ENCODE results near the gene BAIAP2L2.

Gene BAIAP2L2

GRCh38 chr22:38086942-38087341 is 23.5 kb downstream of the BAIAP2L2 start:
- no peak for TF ChIP-seq REST (IDR thresholded peaks at IDR 0.05; ENCODE audit: low read depth)
- no peak for TF ChIP-seq EP300 (IDR thresholded peaks at IDR 0.05; ENCODE audit: borderline replicate concordance)
- no peak for TF ChIP-seq CREB1 (IDR thresholded peaks at IDR 0.05; ENCODE audit: low read depth)
- no peak for TF ChIP-seq RAD21 (IDR thresholded peaks at IDR 0.05; ENCODE audit: low read depth)
- TF ChIP-seq TCF12 (IDR thresholded peaks at IDR 0.05; ENCODE audit: low read depth) = no peak
- TF ChIP-seq TAF1 (IDR thresholded peaks at IDR 0.05; ENCODE audit: low read depth) = no peak
- no peak for TF ChIP-seq TEAD4 (IDR thresholded peaks at IDR 0.05)
- no peak for TF ChIP-seq EGR1 (IDR thresholded peaks at IDR 0.05)
- no peak for TF ChIP-seq ZBTB7A (IDR thresholded peaks at IDR 0.05; ENCODE audit: low read depth)

GRCh38 chr22:38086001-38086845 is 24.3 kb downstream of the BAIAP2L2 start:
- TF ChIP-seq RAD21 (IDR thresholded peaks at IDR 0.05; ENCODE audit: low read depth) (no peak), MAX (IDR thresholded peaks at IDR 0.05) (no peak)

- no peak for TF ChIP-seq YY1 (IDR thresholded peaks at IDR 0.05; ENCODE audit: low read depth)
Observed at GRCh38 chr22:38085501-38085900, 25.0 kb downstream of the BAIAP2L2 start.

- TF ChIP-seq CREB1 (IDR thresholded peaks at IDR 0.05; ENCODE audit: low read depth) (no peak), EGR1 (IDR thresholded peaks at IDR 0.05) (no peak), FOXM1 (IDR thresholded peaks at IDR 0.05; ENCODE audit: borderline replicate concordance, low read depth) (no peak), NFIC (IDR thresholded peaks at IDR 0.05) (no peak), TEAD4 (IDR thresholded peaks at IDR 0.05) (no peak), REST (IDR thresholded peaks at IDR 0.05; ENCODE audit: low read depth) (no peak), RAD21 (IDR thresholded peaks at IDR 0.05; ENCODE audit: low read depth) (no peak), USF1 (IDR thresholded peaks at IDR 0.05) (no peak), ZBTB7A (IDR thresholded peaks at IDR 0.05; ENCODE audit: low read depth) (no peak), TAF1 (IDR thresholded peaks at IDR 0.05; ENCODE audit: low read depth) (no peak), TCF12 (IDR thresholded peaks at IDR 0.05; ENCODE audit: low read depth) (no peak), CEBPB (IDR thresholded peaks at IDR 0.05) (no peak), EP300 (IDR thresholded peaks at IDR 0.05; ENCODE audit: borderline replicate concordance) (no peak), YY1 (IDR thresholded peaks at IDR 0.05; ENCODE audit: low read depth) (no peak), MAX (IDR thresholded peaks at IDR 0.05) (no peak)
Observed at GRCh38 chr22:38085056-38085455, 25.4 kb downstream of the BAIAP2L2 start.

- no peak for TF ChIP-seq NFIC (IDR thresholded peaks at IDR 0.05)
Observed at GRCh38 chr22:38083931-38084631, 26.4 kb downstream of the BAIAP2L2 start, which contains the start of gene SLC16A8. SLC16A8 (minus strand) TSS chr22:38084184; CDS start chr22:38082873, 1,311 bp downstream.

- TF ChIP-seq MAX (IDR thresholded peaks at IDR 0.05) = no peak
- TF ChIP-seq TEAD4 (IDR thresholded peaks at IDR 0.05) = no peak
- TF ChIP-seq CREB1 (IDR thresholded peaks at IDR 0.05; ENCODE audit: low read depth) = no peak
- no peak for TF ChIP-seq TAF1 (IDR thresholded peaks at IDR 0.05; ENCODE audit: low read depth)
- TF ChIP-seq EP300 (IDR thresholded peaks at IDR 0.05; ENCODE audit: borderline replicate concordance) = no peak
- no peak for TF ChIP-seq EGR1 (IDR thresholded peaks at IDR 0.05)
- TF ChIP-seq NFIC (IDR thresholded peaks at IDR 0.05) = no peak
- TF ChIP-seq RAD21 (IDR thresholded peaks at IDR 0.05; ENCODE audit: low read depth) = no peak
- TF ChIP-seq USF1 (IDR thresholded peaks at IDR 0.05) = no peak
- no peak for TF ChIP-seq ZBTB7A (IDR thresholded peaks at IDR 0.05; ENCODE audit: low read depth)
- no peak for TF ChIP-seq CEBPB (IDR thresholded peaks at IDR 0.05)
- TF ChIP-seq YY1 (IDR thresholded peaks at IDR 0.05; ENCODE audit: low read depth) = no peak
- no peak for TF ChIP-seq FOXM1 (IDR thresholded peaks at IDR 0.05; ENCODE audit: borderline replicate concordance, low read depth)
- TF ChIP-seq REST (IDR thresholded peaks at IDR 0.05; ENCODE audit: low read depth) = no peak
- no peak for TF ChIP-seq TCF12 (IDR thresholded peaks at IDR 0.05; ENCODE audit: low read depth)
Observed at GRCh38 chr22:38082986-38083710, 27.3 kb downstream of the BAIAP2L2 start.

All from Ishikawa (cell line).